Gastrocnemius medialis (tissue), 4 donors: Measurements from ENCODE around the gene ITGA4.

Experiments used
- POLR2A ChIP-seq, 2 donors: fragments of 450-650 bp; IDR thresholded peaks; one replicate each; pipeline ENCODE4 v1.6.1; 2017; ENCODE audit warnings: antibody characterized with exemption in 2 of 2, mild to moderate bottlenecking in 2 of 2, moderate library complexity in 2 of 2
- TF ChIP-seq, protein P1 (sequence below), 5 experiments: fragments of 450-650 bp in 3 of 5; fragments of 200-600 bp in 2 of 5; sonication (generic) in 2 of 5; IDR thresholded peaks in 4 of 5; conservative IDR thresholded peaks in 1 of 5; 1 replicate in 4 of 5; 2 replicates in 1 of 5; pipeline ENCODE4 v1.5.1; 2016 to 2019; ENCODE audit warnings: antibody characterized with exemption in 5 of 5, mild to moderate bottlenecking in 3 of 5, moderate library complexity in 3 of 5

- TF ChIP-seq, protein P1, sequence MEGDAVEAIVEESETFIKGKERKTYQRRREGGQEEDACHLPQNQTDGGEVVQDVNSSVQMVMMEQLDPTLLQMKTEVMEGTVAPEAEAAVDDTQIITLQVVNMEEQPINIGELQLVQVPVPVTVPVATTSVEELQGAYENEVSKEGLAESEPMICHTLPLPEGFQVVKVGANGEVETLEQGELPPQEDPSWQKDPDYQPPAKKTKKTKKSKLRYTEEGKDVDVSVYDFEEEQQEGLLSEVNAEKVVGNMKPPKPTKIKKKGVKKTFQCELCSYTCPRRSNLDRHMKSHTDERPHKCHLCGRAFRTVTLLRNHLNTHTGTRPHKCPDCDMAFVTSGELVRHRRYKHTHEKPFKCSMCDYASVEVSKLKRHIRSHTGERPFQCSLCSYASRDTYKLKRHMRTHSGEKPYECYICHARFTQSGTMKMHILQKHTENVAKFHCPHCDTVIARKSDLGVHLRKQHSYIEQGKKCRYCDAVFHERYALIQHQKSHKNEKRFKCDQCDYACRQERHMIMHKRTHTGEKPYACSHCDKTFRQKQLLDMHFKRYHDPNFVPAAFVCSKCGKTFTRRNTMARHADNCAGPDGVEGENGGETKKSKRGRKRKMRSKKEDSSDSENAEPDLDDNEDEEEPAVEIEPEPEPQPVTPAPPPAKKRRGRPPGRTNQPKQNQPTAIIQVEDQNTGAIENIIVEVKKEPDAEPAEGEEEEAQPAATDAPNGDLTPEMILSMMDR (IDR thresholded peaks at IDR 0.05 in 4 of 5, conservative IDR thresholded peaks at IDR 0.05 in 1 of 5), result peak; percentile 12 to 68 (median 41)
- no peak for TF ChIP-seq POLR2A (IDR thresholded peaks at IDR 0.05)
Measured at GRCh38 chr2:181466661-181467576, 9.7 kb downstream of the ITGA4 start.
